Adrenal gland (tissue), 5 donors: Measurements from ENCODE around the gene HNRNPH1.
"Not testable (repeated sequence)": the region's sequence is repeated elsewhere in the genome, so short reads cannot be mapped to it uniquely, and the experiment has no call there.

ENCODE experiments used
- POLR2A ChIP-seq, 2 donors: fragments of 450-650 bp; IDR thresholded peaks; one replicate each; pipeline ENCODE4 v1.6.1; 2017; ENCODE audit warnings: antibody characterized with exemption in 2 of 2, mild to moderate bottlenecking in 2 of 2, moderate library complexity in 1 of 2
- TF ChIP-seq, protein P1 (sequence below), 6 experiments: fragments of 450-650 bp in 4 of 6; fragments of 200-600 bp in 2 of 6; sonication (generic) in 1 of 6; IDR thresholded peaks; 1 replicate in 5 of 6; 2 replicates in 1 of 6; pipeline versions ENCODE4 v1.5.1 to v1.8.0; 2016 to 2021; ENCODE audit warnings: antibody characterized with exemption in 6 of 6, mild to moderate bottlenecking in 2 of 6, moderate library complexity in 1 of 6
- donor health status: DM: no; HTN: no; CAD: no.

DNA sequence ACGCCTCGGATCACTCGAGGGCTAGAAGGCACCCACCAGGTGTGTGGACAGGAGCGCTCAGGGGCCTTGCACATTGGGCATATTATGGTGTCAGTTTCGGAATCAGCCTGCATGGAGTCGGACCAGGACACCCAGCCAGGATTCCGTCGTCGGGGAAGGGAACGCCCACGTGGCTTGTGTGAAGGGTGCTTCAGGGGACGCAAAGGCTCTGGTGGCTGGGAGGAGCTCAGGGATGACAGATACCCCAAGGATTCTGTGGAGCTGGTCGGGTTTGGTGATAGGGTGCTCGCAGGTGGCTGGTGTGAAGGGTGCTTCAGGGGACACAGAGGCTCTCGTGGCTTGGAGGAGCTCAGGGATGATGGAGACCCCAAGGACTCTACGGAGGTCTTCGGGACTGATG is 19.2 kb upstream of the HNRNPH1 start:
- TF ChIP-seq, protein P1, sequence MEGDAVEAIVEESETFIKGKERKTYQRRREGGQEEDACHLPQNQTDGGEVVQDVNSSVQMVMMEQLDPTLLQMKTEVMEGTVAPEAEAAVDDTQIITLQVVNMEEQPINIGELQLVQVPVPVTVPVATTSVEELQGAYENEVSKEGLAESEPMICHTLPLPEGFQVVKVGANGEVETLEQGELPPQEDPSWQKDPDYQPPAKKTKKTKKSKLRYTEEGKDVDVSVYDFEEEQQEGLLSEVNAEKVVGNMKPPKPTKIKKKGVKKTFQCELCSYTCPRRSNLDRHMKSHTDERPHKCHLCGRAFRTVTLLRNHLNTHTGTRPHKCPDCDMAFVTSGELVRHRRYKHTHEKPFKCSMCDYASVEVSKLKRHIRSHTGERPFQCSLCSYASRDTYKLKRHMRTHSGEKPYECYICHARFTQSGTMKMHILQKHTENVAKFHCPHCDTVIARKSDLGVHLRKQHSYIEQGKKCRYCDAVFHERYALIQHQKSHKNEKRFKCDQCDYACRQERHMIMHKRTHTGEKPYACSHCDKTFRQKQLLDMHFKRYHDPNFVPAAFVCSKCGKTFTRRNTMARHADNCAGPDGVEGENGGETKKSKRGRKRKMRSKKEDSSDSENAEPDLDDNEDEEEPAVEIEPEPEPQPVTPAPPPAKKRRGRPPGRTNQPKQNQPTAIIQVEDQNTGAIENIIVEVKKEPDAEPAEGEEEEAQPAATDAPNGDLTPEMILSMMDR (IDR thresholded peaks at IDR 0.05) = not testable (repeated sequence)
- not testable (repeated sequence) for TF ChIP-seq POLR2A (IDR thresholded peaks at IDR 0.05)
